ENCODE measurements around the gene ARHGAP15.

The ARHGAP15 gene

GRCh38 chr2:143718745-143719144 is 589.5 kb downstream of the ARHGAP15 start:
- no peak overlapping the region for H3K4me3 ChIP-seq (ENCODE audit: low read depth, low read length)
- no peak for DNase-seq
- no peak overlapping the region for H3K27ac ChIP-seq
- H3K27me3 ChIP-seq (ENCODE audit: insufficient read depth, low read depth, severe bottlenecking): no peaks in the 10 kb centered on the region
- no peaks in the 10 kb centered on the region for H3K36me3 ChIP-seq
- no peaks in the 10 kb centered on the region for H3K9me3 ChIP-seq (ENCODE audit: severe bottlenecking)
- TF ChIP-seq, protein P1, sequence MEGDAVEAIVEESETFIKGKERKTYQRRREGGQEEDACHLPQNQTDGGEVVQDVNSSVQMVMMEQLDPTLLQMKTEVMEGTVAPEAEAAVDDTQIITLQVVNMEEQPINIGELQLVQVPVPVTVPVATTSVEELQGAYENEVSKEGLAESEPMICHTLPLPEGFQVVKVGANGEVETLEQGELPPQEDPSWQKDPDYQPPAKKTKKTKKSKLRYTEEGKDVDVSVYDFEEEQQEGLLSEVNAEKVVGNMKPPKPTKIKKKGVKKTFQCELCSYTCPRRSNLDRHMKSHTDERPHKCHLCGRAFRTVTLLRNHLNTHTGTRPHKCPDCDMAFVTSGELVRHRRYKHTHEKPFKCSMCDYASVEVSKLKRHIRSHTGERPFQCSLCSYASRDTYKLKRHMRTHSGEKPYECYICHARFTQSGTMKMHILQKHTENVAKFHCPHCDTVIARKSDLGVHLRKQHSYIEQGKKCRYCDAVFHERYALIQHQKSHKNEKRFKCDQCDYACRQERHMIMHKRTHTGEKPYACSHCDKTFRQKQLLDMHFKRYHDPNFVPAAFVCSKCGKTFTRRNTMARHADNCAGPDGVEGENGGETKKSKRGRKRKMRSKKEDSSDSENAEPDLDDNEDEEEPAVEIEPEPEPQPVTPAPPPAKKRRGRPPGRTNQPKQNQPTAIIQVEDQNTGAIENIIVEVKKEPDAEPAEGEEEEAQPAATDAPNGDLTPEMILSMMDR (IDR thresholded peaks at IDR 0.05; ENCODE audit: low read depth, low read length): no peak

DNA sequence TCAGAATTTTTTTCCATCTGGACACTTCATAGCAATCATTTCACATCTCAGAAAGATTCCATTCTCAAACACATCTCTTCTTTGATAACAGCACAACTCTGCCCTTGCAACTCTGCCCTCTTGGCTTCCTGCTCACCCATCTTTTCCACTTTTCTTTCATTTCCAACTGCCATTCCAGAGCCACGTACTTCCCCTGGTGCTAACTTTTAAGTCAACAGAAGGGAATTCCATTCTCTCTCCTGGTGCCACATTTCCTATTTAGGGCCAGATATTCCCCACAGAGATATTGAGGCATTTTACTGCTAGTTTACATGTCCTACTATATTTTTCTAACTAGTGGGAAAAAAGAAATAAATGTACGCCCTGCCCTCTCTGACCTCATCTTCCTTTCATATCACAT is 590.2 kb downstream of the ARHGAP15 start:
- Histone ChIP-seq H3K36me3 (no peaks in the 10 kb centered on the region), H3K27ac (no peak overlapping the region), H3K27me3 (ENCODE audit: insufficient read depth, low read depth, severe bottlenecking) (no peaks in the 10 kb centered on the region), H3K9me3 (ENCODE audit: severe bottlenecking) (no peaks in the 10 kb centered on the region), H3K4me3 (ENCODE audit: low read depth, low read length) (no peak overlapping the region)
- TF ChIP-seq, protein P1 (IDR thresholded peaks at IDR 0.05; ENCODE audit: low read depth, low read length): no peak
- DNase-seq: no peak

DNA sequence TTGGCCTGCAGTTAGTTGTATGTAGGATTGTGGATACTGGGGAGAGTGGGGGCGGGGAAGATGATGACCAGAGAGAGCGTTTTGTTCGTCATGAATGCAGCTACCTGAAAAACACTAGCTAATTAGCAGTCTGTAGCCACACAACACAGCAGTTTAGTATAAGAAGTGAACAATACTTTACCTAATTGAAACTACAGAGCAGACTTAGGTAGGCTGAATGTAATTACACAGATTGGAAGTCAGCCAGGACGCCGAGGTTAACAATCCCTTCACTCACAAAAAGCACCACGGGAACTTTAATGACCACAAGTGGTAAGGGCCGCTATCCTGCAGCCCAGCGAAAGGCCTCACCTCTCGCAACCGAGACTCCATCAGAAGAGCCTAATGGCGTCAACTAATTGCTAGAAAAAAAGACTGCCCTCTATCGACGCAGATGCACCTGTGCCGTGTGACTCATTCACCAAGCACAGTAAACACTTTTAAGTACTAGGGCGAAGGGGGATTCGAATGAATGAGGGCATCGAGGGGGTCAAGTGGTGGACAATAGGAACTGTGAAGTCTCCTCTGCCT is 591.0 kb downstream of the ARHGAP15 start:
- TF ChIP-seq, protein P1 (IDR thresholded peaks at IDR 0.05; ENCODE audit: low read depth, low read length): no peak
- DNase-seq: no peak
- Histone ChIP-seq H3K9me3 (ENCODE audit: severe bottlenecking) (no peaks in the 10 kb centered on the region), H3K27me3 (ENCODE audit: insufficient read depth, low read depth, severe bottlenecking) (no peaks in the 10 kb centered on the region), H3K4me3 (ENCODE audit: low read depth, low read length) (no peak overlapping the region), H3K36me3 (no peaks in the 10 kb centered on the region), H3K27ac (no peak overlapping the region)

GRCh38 chr2:143725400-143725799 is 596.2 kb downstream of the ARHGAP15 start:
- DNase-seq: no peak
- Histone ChIP-seq H3K36me3 (no peaks in the 10 kb centered on the region), H3K27ac (no peak overlapping the region), H3K27me3 (ENCODE audit: insufficient read depth, low read depth, severe bottlenecking) (no peaks in the 10 kb centered on the region), H3K4me3 (ENCODE audit: low read depth, low read length) (no peak overlapping the region), H3K9me3 (ENCODE audit: severe bottlenecking) (no peaks in the 10 kb centered on the region)
- TF ChIP-seq, protein P1 (IDR thresholded peaks at IDR 0.05; ENCODE audit: low read depth, low read length): no peak

DNA sequence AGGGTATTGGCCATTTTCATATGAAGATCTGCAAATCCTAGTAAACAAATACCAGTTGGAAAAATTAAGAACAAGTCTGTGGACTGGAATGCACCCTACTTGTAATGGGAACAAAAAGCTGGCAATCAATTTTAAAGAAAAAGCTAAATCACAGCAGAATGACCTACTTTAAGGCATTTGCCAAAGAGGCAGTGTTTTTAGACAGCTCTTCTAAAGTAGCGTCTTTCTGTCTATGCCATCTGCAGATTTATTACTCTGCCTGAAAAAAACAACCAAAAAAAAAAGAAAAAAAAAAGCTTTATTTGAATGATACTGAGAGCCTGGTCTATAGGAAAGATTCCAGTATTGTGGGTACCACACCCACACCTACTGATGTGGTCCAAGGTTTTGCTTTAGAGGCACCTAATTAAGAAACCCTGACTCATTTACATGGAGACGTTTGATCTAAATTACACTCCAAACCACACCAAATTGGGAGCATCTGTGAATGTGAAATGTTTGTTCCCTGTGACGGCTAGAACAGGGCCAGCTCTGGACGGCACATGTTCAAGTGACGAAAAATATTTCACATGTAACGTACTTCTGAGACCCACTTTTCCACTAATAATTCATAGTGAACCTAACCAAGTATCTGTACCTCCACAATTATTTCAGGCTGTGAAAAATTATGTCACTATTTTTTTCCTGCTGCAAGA is 597.1 kb downstream of the ARHGAP15 start:
- no peaks in the 10 kb centered on the region for H3K27me3 ChIP-seq (ENCODE audit: insufficient read depth, low read depth, severe bottlenecking)
- no peaks in the 10 kb centered on the region for H3K36me3 ChIP-seq
- H3K9me3 ChIP-seq (ENCODE audit: severe bottlenecking): no peaks in the 10 kb centered on the region
- no peak for DNase-seq
- H3K27ac ChIP-seq: no peak overlapping the region
- H3K4me3 ChIP-seq (ENCODE audit: low read depth, low read length): no peak overlapping the region
- TF ChIP-seq, protein P1 (IDR thresholded peaks at IDR 0.05; ENCODE audit: low read depth, low read length): no peak

DNA sequence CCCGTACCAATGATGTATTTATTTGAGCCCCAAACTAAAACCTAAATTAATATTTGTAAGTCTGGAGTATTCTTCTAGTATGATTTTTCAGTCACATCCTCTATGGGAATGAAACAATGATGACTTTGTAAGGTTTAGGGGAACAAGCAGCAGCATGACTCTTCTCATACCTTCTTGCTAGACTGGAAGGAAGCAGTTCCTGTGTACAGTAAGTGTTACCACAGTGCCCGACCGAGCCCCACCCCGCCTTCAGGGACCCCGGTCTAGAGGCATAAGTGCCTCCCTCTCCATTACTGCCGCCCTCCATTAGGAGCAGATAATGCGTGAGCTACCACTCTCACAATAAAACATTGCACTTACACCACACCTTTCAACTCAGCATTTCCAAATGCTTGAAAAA is 599.3 kb downstream of the ARHGAP15 start:
- Histone ChIP-seq H3K9me3 (ENCODE audit: severe bottlenecking) (no peaks in the 10 kb centered on the region), H3K27me3 (ENCODE audit: insufficient read depth, low read depth, severe bottlenecking) (no peaks in the 10 kb centered on the region), H3K4me3 (ENCODE audit: low read depth, low read length) (no peak overlapping the region), H3K27ac (no peak overlapping the region), H3K36me3 (no peaks in the 10 kb centered on the region)
- TF ChIP-seq, protein P1 (IDR thresholded peaks at IDR 0.05; ENCODE audit: low read depth, low read length): no peak
- no peak for DNase-seq
